ENCODE measurements around the gene IL22RA1.

Gene IL22RA1

DNA sequence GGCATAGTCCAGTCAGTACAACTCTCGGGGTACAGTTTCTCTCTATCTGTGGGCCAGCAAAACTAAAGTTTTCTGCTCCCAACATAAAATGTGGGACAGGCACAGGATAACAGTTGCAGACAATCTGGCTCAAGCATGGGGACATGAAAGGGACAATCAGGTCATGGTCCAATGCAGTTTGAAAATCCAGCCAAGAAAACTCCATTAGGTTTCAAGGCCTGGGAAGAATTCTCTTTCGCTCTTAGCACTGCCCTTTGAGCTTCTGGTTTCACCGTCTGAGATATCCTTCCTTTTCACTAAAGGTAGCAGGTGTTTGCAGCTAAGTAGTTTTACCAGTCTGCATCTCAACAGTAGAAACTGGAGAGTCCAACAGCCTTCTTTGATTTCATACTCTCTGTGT, 21.1 kb upstream of the IL22RA1 start:
- DNase-seq: no peak

- no peak for DNase-seq
These were observed 19.3 kb upstream of the IL22RA1 start for GRCh38 chr1:24162201-24162600.

GRCh38 chr1:24161270-24161669, 18.3 kb upstream of the IL22RA1 start:
- no peak for DNase-seq

- no peak for DNase-seq
These were observed 16.4 kb upstream of the IL22RA1 start for GRCh38 chr1:24159366-24159765.

GRCh38 chr1:24157918-24158481, 15.1 kb upstream of the IL22RA1 start:
- DNase-seq: no peak

DNA sequence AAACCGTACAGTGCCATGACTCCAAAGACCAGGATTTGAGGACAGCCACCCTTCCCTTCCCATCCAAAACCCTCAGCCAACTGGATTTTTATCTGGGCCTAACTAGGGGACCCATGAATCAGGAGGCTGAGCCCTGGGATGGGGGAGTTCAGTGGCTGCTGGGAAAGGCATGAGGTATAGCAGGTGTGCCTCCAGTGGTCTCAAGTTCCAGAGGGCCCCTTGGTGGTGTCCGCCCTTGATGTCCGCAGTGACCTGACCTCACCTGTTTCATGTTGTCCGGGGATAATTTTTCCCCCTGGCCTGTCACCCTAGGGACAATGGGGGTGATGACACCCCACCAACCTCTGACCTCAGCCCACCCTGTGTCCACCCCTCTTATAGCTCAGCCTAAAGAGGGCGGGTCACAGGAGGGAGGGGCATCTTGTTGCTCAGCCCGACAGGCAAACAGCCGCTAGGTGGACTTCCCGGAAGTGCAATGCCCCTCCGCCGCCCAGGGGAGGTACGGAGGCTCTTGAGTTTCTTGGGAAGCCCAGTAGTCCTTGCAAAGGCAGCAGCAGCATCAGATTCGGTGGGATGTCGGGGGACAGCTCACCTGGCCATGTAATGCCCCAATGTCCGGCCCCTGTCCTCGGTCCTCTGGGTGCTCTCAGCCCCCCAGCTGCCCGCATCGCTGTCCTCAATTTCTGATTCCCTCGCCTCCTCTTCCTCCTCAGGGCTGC, 13.8 kb upstream of the IL22RA1 start:
- no peak for DNase-seq

DNA sequence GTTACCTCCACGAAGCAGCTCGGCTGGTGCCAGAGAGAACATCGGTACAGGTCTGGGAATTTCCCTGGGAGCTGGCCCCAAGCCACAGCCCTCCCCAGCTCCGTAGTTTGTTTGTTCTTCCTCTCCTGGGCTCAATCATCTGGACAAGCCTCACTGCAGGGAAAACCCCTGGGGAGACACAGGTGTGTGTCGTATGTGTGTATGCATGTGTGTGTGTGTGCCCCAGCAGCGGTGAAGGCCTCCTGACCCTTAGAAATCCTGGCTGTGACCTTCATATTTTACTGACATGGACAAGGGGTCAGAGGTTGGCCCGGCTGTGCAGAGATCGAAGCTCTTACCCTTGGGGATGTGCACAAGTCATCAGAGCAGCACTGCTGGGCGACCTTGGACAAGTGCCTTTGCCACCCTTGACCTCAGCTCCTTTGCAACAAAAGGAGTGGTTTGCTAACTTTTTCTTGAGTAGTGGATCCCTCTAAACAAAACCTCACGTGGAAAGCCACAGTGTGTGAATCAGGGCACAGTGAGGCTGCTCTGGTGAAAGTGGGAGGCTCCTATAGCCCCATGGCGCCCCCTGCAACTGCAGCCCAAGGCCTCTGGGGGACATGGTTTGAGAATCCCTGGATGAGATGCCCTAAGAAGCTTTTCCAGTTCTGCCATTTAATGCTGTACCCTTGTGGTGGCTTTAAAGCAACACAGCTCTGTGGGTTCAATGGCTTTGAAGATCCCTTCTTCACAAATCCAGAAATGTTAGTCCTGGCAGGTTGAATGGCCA, 12.3 kb upstream of the IL22RA1 start:
- peak; percentile 53 for DNase-seq

DNA sequence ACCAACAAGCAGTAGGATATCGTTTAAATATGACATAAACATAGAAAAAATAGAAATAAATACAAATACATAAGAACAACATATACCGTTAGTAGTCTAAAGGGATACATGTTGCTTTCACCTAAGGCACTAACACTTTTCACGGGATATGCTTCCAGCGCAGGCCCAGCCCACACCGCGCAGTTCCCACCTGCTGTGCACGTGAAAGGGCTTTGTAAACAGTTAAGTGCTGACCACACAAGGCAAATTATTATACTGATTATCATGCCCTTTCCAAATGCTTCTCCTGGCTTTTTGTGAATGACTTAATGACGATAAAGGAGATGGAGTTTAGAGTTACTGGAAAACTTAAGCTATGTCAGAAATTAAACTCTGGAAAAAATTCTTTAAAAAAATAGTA, 11.3 kb upstream of the IL22RA1 start:
- peak; percentile 63 for DNase-seq

DNA sequence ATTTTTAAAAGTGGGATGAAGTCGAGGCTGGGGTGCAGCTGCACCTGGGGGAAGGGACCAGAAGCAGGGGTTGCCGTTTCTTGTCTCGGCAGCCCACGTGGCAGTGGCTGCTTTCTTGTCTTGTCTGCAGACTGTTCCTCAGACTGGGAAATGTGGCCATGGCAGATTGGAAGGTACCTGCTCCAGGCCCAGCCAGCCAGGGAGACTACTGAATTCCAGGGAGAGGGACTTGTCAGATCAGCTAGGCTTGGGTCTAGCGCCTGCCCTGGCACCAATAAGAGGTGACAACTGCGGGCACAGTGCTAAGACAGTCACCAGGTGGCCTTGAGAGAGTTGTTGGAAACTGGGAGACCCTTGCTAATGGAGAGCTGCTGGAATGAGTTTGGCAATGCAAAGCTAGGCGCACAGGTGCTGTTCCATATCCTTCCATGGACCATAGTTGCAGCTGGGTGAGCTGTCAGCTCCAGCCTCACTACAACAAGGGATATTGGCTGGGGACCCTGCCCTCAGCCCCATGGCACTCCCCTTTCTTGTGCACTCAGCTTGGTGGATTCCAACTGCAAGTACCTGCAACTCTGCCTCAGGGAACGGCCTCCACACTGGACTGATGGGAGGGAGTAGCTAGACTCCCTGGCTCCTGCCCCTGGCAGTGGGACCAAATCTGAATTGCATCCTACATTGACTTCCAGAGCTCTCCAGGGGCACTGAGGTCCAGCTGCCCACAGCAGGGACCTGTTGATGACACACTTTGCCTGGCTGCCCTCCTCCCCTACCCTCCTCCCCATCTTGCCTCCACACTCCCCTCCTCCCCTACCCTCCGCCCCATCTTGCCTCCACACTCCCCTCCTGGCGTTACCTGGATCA, 9.9 kb upstream of the IL22RA1 start:
- no peak for DNase-seq

DNA sequence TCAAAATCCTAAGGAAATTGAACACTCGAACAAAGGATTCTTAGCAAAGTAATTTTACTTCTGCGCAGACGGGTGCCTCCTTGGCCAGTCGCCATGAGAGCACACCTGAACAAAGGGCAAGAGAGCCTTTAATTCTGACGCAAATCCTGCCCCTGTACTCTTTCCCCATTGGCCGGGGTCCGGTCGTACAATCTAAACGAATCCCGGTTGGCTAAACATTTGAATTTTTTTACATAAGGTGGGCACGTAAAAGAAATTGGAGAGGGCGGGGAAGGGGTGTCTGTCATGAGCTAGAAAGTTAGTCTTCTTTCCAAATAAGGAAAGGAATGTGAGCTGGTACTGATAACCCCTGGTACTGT, 8.2 kb upstream of the IL22RA1 start:
- peak; percentile 96 for DNase-seq

DNA sequence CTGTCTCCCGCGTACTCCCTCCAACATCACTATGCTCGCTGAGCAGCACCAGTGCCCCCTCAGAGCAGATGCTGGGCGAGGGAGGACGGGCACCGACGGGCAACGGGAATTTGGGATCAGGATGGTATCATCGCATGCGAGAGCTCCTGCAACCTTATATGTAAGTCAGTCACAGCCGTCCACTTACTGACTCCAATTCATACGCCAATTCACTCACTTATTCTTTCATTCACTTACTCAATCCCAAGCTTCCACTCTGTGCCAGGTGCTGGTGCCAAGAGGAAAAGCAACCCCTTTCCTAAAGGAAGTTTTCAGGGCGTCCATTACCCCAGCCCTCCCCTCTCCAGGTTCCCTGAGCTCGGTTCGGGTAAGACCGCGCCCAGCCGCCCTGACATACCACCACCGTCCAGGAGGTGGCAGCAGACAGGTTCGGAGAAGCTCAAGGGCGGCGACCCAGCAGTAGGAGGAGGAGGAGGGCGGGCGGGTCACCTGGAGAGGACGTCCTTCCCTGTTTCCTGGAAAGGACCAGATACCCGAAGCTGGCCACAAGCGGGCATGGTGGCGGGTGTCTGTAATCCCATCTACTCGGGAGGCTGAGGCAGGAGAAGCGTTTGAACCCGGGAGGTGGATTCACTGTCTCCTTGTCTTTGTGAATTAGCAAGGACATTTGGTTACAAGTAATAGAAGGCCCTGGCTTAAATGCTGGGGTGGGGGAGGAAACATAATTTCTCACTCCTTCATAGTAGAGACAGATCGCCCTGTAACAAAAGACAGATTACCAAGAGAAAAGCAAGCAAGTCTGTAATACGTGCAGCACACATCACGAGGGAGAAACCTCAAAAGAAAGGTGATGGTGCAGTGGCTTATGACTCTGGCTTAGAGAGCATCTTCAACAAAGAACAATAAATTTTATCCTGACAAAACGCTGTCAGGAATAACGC, 7.6 kb upstream of the IL22RA1 start:
- DNase-seq: peak; percentile 78

DNA sequence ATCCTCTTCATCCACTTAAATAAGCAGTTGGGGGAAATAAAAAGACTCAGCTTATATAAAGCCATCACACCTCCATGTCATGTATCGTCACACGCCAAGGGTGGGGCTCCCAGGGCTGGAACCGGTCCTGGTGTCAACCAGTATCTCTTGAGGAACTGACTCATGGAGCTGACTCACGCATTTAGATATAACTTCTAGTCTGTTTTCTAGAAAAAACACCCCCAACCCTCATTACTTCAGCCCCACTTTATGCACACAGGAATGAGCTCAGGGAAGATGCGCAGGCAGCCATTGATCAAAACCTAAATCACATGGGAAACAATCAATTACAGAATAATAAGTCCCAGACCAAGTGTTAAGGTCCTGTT, 6.9 kb upstream of the IL22RA1 start:
- no peak for DNase-seq

- no peak for DNase-seq
These were observed 4.9 kb upstream of the IL22RA1 start for GRCh38 chr1:24147816-24148215.

- DNase-seq: no peak
These were observed 4.3 kb upstream of the IL22RA1 start for GRCh38 chr1:24147194-24147593.

DNA sequence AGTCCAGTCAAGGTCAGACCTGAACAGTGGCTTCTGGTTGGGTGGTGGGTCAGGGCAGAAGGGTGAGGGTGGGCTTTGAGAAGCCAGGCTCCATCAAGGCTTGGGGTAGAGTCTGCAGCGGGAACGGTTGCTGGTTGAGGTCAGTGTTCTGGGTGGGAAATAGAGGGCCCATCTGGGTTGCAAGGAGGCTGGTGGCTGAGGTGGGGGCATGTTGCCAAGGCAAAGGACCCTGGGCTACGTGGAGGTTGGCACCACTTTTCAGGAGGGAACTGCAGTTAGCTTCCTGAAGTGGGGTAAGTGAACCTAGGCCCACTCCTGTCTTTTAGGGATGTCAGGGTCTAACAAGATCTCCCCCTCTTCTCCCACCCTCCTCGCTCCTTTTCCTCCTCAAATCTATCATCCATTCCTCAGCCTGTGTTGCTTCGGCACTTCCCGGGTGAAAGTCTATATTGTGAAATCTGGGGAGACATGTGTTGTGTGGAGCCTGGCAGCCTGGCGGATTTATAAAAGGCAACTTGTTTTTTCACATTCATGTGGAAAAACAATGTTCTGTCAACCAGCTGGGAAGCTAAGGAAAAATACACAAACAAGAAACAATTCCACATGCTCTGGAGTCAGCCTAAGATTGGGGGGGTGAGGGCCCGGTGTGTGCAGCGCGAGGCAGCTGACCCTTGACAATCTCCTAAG, 1.5 kb downstream of the IL22RA1 start:
- DNase-seq: no peak

DNA sequence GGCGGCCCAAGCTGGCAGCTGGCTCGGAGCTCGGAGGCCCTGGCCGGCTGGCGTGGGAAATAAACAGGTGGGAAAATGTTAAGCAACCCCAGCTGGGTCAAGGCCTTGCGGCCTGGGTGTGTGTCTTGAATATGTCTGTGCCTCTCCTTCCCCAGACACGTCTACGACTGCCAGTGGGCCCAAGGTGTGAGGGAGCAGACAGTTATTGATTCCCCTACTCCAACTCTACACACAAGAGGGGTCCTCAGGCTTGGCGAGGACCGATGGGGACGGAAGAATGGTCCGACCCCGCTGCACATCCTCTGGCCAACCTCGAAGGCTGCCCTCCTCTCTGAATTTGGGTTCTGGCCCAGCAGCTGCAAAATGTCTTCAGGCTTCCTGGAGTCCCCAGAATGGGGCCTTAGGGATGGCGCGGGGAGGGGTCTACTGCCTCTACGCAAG, 2.2 kb downstream of the IL22RA1 start:
- DNase-seq: no peak

DNA sequence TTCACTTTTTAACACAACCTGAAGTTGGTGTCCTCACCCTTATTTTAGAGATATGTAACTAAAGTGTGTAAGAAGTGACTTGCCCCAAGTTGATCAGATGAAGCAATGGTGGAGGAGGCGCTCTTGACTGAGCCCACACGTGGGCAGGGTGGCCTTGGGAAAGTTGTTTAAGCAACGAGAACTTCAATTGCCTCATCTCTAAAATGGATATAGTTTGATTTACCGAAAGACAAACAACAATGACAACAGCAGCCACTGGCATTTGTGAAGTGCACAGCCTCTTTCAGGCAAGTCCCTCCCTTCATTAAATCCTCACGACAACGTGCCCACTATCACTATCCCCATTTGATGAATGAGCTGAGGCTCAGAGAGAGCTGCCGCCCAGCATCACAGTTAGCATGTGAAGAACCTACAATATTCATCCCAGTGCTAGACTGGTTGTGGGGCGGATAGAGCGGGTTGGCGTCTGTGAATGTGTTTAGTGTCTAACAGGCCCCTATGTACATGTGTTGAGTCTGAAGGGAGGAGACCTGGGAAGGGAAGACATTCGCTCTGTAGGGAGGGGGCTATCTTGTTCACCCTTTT, 3.0 kb downstream of the IL22RA1 start:
- no peak for DNase-seq

DNA sequence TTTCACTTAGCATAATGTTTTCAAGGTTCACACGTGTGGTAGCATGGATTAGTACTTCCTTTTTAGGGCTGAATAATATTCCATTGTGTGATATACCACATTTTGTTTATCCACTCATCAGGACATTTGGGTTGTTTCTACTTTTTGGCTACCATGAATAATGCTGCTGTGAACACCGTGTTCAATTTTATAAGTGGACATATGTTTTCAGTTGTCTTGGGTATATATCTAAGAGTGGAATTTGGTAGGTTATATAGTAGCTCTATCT, 3.8 kb downstream of the IL22RA1 start:
- DNase-seq: no peak

- DNase-seq: no peak
These were observed 4.3 kb downstream of the IL22RA1 start for GRCh38 chr1:24138476-24139221.

DNA sequence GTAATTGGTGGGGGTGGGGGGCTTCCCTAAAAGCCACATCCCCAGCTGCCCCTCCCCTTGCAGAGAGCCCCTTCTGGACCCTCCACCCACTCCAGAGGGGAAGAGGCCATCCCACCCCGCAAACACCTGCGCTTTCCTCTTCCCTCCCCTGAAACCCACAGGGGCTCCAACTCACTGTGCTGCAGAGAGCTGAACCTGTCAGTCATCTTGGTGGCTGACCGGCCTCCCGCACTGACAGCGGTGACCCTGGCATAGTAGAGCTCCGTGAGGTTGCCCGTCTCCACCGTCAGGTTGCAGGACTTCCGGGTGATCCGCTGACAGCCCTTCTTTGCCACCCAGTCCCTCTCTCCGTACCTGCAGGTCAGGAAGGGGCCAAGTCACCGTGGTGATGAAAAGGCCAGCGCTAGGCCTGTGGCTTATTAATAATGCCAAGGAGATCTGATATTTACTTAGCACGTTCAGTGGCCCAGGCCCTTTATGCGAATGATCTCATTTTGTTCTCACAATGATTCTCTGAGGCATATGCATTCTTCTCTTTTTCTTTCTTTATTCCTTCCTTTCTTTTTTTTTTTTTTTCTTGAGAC, 5.9 kb downstream of the IL22RA1 start:
- no peak for DNase-seq
